ENCODE data around the gene KCNMA1.

KCNMA1 gene

GRCh38 chr10:77631241-77631640 lies 6.4 kb downstream of the KCNMA1 start:
- no peak overlapping the region for H3K27ac Mint-ChIP-seq
- no peak overlapping the region for H3K4me3 Mint-ChIP-seq
- no peaks in the 10 kb centered on the region for H3K36me3 Mint-ChIP-seq (ENCODE audit: low read depth)
- H3K27me3 Mint-ChIP-seq: peaks cover 25% of the 10 kb centered on the region
- ATAC-seq (no peak), DNase-seq (no peak)
- H3K4me1 Mint-ChIP-seq: no peaks in the 10 kb centered on the region
- no peaks in the 10 kb centered on the region for H3K9me3 Mint-ChIP-seq

GRCh38 chr10:77630507-77630848 lies 7.1 kb downstream of the KCNMA1 start:
- Mint-ChIP-seq H3K4me3 (no peak overlapping the region), H3K27me3 (peaks cover 17% of the 10 kb centered on the region), H3K9me3 (no peaks in the 10 kb centered on the region), H3K36me3 (ENCODE audit: low read depth) (no peaks in the 10 kb centered on the region), H3K4me1 (no peaks in the 10 kb centered on the region), H3K27ac (no peak overlapping the region)
- no peak for ATAC-seq
- no peak for DNase-seq

GRCh38 chr10:77629775-77630506 lies 7.7 kb downstream of the KCNMA1 start:
- no peaks in the 10 kb centered on the region for H3K36me3 Mint-ChIP-seq (ENCODE audit: low read depth)
- ATAC-seq: peak; percentile 49

DNA sequence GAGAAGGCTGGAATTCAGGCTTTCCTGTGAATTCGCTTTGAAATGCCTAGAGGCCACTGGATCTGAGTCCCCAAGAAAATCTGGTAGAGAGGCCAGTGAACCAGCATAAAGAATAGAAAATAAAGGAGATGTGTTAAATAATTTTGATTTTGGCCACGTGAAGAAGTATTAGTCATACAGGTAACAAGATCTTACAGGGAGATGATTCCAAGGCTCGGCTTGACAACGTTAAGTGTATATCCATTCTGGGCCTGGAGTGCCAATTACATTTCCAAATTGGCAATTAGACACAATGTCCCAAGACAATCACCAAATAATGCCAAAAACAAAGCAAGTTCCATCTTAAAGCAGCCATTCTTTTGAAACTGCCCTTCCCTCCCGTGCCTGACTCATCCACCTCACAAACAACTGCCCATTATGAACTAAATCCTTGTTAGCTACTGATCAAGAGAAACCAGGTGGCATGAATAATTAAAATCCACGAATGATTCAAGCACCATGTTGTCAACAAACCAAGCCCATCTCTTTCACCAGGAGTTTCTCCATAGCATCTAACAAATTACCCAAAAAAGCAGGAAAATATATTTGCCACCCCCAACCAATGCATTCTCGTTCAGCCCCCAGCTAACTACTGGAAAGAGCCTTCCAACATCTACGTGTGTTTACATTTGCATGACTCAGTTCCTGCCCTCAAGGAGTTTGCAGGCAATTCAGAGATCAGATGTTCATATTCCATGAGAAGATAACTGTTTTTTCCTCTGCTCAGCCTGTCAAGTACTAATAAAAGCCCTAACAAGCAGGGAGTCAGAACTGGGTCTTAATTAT lies 8.5 kb downstream of the KCNMA1 start:
- no peaks in the 10 kb centered on the region for H3K36me3 Mint-ChIP-seq (ENCODE audit: low read depth)
- H3K9me3 Mint-ChIP-seq: no peaks in the 10 kb centered on the region
- H3K4me1 Mint-ChIP-seq: no peaks in the 10 kb centered on the region
- no peak overlapping the region for H3K4me3 Mint-ChIP-seq
- ATAC-seq: no peak
- no peak for DNase-seq
- H3K27ac Mint-ChIP-seq: no peak overlapping the region
- H3K27me3 Mint-ChIP-seq: peaks cover 11% of the 10 kb centered on the region

More at GRCh38 chr10:77629775-77630506, 7.7 kb downstream of the KCNMA1 start:
- no peak for DNase-seq
- Mint-ChIP-seq H3K9me3 (no peaks in the 10 kb centered on the region), H3K4me3 (no peak overlapping the region), H3K27me3 (peaks cover 17% of the 10 kb centered on the region), H3K4me1 (no peaks in the 10 kb centered on the region), H3K27ac (no peak overlapping the region)

- DNase-seq (no peak), ATAC-seq (no peak)
- Mint-ChIP-seq H3K9me3 (no peaks in the 10 kb centered on the region), H3K27ac (no peak overlapping the region), H3K36me3 (ENCODE audit: low read depth) (no peaks in the 10 kb centered on the region), H3K4me3 (no peak overlapping the region), H3K4me1 (peaks cover 3% of the 10 kb centered on the region), H3K27me3 (no peaks in the 10 kb centered on the region)
These were observed 11.2 kb downstream of the KCNMA1 start for GRCh38 chr10:77626266-77626935.

DNA sequence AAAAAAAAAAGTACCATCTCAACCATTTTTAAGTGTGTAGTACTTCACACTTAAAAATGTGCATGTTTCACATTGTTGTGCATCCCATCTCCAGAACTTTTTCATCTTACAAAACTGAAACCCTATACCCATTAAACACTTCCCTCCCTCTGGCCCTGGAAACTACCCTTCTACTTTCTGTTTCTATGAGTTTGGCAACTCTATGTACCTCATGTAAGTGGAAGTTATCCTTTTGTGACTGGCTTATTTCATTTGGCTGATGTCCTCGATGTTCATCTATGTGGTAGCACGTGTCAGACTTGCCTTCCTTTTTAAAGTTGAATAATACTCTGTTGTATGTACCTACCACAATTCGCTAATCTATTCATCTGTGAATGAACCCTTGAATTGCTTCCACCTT lies 12.2 kb downstream of the KCNMA1 start:
- Mint-ChIP-seq H3K27ac (no peak overlapping the region), H3K4me1 (peaks cover 3% of the 10 kb centered on the region), H3K9me3 (no peaks in the 10 kb centered on the region), H3K4me3 (no peak overlapping the region), H3K36me3 (ENCODE audit: low read depth) (no peaks in the 10 kb centered on the region), H3K27me3 (no peaks in the 10 kb centered on the region)
- ATAC-seq (no peak), DNase-seq (no peak)

- H3K27me3 Mint-ChIP-seq: no peaks in the 10 kb centered on the region
- no peak for ATAC-seq
- peaks cover 3% of the 10 kb centered on the region for H3K4me1 Mint-ChIP-seq
- H3K9me3 Mint-ChIP-seq: no peaks in the 10 kb centered on the region
- no peaks in the 10 kb centered on the region for H3K36me3 Mint-ChIP-seq (ENCODE audit: low read depth)
- no peak for DNase-seq
- no peak overlapping the region for H3K4me3 Mint-ChIP-seq
- H3K27ac Mint-ChIP-seq: no peak overlapping the region
These were observed 14.7 kb downstream of the KCNMA1 start for GRCh38 chr10:77622889-77623291.

DNA sequence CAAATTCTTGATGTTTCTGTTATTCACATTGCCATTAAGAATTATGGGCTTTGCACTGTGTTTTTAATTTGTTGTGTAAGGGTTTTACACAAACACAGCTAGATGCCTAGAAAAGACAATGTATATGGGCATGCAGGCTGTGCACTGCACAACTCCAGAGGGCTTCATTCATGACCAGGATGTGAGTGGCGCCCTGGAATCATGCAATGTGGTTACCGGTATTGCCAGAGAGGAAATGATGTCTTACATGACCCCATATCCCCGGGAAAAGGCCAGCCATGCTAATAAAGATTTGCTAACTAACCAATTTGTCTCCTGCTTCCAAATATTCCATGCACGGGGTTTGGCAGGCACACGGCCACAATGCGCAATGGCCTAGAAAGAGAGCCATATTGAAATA lies 16.9 kb downstream of the KCNMA1 start:
- DNase-seq (no peak), ATAC-seq (no peak)
- Mint-ChIP-seq H3K36me3 (ENCODE audit: low read depth) (no peaks in the 10 kb centered on the region), H3K27ac (no peak overlapping the region), H3K4me3 (no peak overlapping the region), H3K4me1 (peaks cover 3% of the 10 kb centered on the region), H3K9me3 (no peaks in the 10 kb centered on the region), H3K27me3 (no peaks in the 10 kb centered on the region)

DNA sequence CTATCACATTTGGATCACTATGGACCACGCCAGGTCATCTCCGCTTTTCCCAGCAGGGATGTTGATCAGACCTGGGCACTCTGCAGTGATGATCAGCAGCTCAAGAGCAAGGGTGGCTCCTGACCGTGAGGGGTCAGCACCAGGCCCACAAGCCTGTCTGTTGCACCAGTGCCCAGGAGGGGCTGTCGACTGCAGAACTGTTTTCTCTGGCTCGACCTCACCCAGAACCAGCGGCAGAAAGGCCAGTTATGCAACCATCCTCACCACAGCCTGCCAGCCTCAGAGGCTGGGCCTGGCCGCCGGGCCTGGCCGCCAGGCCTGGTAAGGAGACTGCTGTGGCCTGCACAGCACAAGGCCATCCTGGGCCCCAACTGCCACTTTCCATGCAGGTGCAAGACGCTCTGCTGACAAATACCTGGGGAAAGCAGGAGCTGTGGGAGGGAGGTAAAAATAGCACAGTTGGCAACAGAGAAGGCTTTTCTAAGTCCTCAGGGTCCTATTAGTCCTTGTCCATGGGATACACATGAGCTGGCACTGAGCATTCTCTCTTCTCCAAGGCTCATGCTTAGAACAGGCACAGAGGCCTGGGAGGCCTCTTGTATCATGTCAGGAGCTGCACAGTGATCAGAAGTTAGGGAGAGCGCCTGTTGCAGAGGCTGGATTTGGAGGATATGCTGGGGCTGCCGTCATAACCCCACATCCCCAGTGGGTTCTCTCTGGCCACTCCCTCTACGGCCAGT lies 17.5 kb downstream of the KCNMA1 start:
- Mint-ChIP-seq H3K27me3 (no peaks in the 10 kb centered on the region), H3K27ac (no peak overlapping the region), H3K4me3 (no peak overlapping the region), H3K36me3 (ENCODE audit: low read depth) (no peaks in the 10 kb centered on the region), H3K4me1 (peaks cover 3% of the 10 kb centered on the region), H3K9me3 (no peaks in the 10 kb centered on the region)
- DNase-seq (no peak), ATAC-seq (no peak)

- Mint-ChIP-seq H3K27me3 (no peaks in the 10 kb centered on the region), H3K9me3 (no peaks in the 10 kb centered on the region), H3K36me3 (ENCODE audit: low read depth) (no peaks in the 10 kb centered on the region), H3K27ac (no peak overlapping the region), H3K4me1 (peaks cover 3% of the 10 kb centered on the region), H3K4me3 (no peak overlapping the region)
- ATAC-seq: no peak
- DNase-seq: no peak
These were observed 19.5 kb downstream of the KCNMA1 start for GRCh38 chr10:77618117-77618516.

GRCh38 chr10:77616766-77617165 lies 20.8 kb downstream of the KCNMA1 start:
- Mint-ChIP-seq H3K27me3 (peaks cover 3% of the 10 kb centered on the region), H3K9me3 (no peaks in the 10 kb centered on the region), H3K4me1 (no peaks in the 10 kb centered on the region), H3K4me3 (no peak overlapping the region), H3K36me3 (ENCODE audit: low read depth) (no peaks in the 10 kb centered on the region), H3K27ac (no peak overlapping the region)
- ATAC-seq (no peak), DNase-seq (no peak)

DNA sequence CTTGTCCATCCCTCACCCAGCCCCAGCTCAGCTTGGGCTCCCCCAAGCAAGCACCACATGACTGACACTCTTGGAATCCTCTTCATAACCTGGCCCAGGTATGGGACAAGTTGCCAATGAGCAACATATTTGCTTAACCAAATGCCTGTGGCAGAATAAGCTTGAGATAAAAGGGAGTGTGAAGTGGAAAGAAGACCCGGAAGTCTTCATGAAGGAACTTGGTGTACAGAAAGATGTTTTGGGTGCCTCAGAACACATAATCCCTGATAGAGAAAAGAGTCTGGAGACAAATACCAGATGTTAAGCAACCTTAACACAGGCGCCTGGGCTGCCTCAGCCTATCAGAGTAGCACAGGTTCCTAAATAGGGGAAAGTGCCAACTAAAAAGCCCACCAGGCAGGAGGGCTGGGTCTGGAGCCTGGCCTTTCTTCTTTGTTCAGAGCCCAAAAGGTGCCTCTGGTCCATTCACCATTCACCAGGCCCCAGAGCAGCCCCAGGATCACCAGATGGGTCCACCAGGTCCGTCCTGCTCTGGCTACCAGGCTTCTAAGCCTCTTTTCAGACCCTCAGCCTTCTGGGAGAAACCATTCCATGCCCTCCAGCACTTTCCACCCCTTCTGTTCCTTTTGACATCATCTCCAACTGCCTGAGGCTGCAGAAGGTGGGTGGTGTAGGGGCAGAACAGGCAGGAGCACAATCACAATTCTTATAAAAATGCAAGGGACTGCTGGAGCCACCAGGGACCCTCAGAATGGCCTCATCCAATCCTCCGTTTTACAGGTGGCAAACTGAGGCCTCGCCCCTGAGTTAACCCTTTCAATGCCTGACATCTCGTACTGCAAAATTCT lies 22.6 kb downstream of the KCNMA1 start:
- Mint-ChIP-seq H3K27me3 (peaks cover 3% of the 10 kb centered on the region), H3K27ac (no peak overlapping the region), H3K9me3 (no peaks in the 10 kb centered on the region), H3K4me1 (no peaks in the 10 kb centered on the region), H3K4me3 (no peak overlapping the region), H3K36me3 (ENCODE audit: low read depth) (no peaks in the 10 kb centered on the region)
- ATAC-seq (no peak), DNase-seq (no peak)

DNA sequence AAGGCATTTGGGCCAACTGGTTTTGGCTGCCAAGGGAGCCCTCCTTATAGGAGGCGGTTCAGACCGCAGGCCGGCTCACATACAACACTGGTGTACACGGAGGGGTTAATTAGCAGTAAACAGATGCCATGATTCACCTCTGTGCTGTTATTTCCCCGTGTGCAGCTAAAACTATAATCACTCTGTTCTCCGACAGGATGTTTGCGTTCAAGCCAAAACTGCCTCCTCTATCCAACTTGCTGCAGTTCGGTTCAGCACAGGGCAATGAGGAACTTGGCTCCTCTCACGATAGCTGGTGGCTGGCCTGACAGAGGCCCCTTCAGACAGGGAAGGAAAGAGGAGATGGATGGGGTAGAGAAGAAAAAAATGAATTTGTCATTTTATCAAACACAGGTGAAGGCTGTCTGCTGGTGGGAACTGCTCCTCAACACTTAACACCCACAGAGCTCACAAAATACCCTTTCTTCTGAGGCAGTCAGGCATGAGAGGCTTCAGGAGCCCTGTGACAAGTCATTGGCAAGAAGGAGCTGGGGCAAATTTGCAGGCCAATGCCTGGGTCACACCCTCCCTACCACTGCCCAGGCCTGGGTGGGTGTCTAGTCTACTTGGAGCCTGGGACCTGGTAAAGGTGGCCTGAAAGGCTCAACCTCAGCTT lies 24.0 kb downstream of the KCNMA1 start:
- H3K36me3 Mint-ChIP-seq (ENCODE audit: low read depth): no peaks in the 10 kb centered on the region
- DNase-seq: no peak

More for the DNA sequence above, 24.0 kb downstream of the KCNMA1 start:
- H3K9me3 Mint-ChIP-seq: no peaks in the 10 kb centered on the region
- ATAC-seq: no peak
- no peaks in the 10 kb centered on the region for H3K4me1 Mint-ChIP-seq
- H3K4me3 Mint-ChIP-seq: no peak overlapping the region
- peaks cover 3% of the 10 kb centered on the region for H3K27me3 Mint-ChIP-seq
- no peak overlapping the region for H3K27ac Mint-ChIP-seq
